OCI-LY1 (cell line): ENCODE measurements around the gene MMAA.
"Not testable (repeated sequence)": the region's sequence is repeated elsewhere in the genome, so short reads cannot be mapped to it uniquely, and the experiment has no call there.

Experiments used
- H2AFZ ChIP-seq: fragments of 200-600 bp; sonication (generic), shearing (Covaris generic); 2 replicates; pipeline ENCODE4 v1.6.0; 2014; ENCODE audit warnings: antibody characterized with exemption, mild to moderate bottlenecking, low read length
- H3F3A ChIP-seq: fragments of 200-600 bp; sonication (generic), shearing (Covaris generic); 2 replicates; pipeline ENCODE4 v1.6.0; 2014; ENCODE audit warnings: mild to moderate bottlenecking, antibody characterized with exemption, low read length, moderate library complexity; ENCODE audit not compliant: insufficient read depth
- H3K27ac ChIP-seq: fragments of 200-600 bp; sonication (generic); 2 replicates; pipeline ENCODE4 v1.5.1; 2014; ENCODE audit warnings: low read length, mixed run types, mild to moderate bottlenecking, low read depth; ENCODE audit not compliant: poor library complexity, severe bottlenecking
- H3K27me3 ChIP-seq: fragments of 200-600 bp; sonication (generic); 2 replicates; pipeline ENCODE4 v1.6.0; 2014; ENCODE audit warnings: antibody characterized with exemption, mild to moderate bottlenecking, low read length, moderate library complexity; ENCODE audit not compliant: insufficient read depth
- H3K36me3 ChIP-seq: fragments of 200-600 bp; sonication (generic); 2 replicates; pipeline ENCODE4 v1.6.1; 2014; ENCODE audit warnings: mild to moderate bottlenecking, antibody characterized with exemption, low read length, moderate library complexity, mixed read lengths; ENCODE audit not compliant: insufficient read depth
- H3K4me1 ChIP-seq: fragments of 200-600 bp; sonication (generic); 2 replicates; pipeline ENCODE4 v1.5.1; 2014; ENCODE audit warnings: mild to moderate bottlenecking, low read length, moderate library complexity; ENCODE audit not compliant: insufficient read depth, severe bottlenecking
- H3K4me2 ChIP-seq: fragments of 200-600 bp; sonication (generic), shearing (Covaris generic); 2 replicates; pipeline ENCODE4 v1.6.1; 2014; ENCODE audit warnings: low read length
- H3K4me3 ChIP-seq: fragments of 200-600 bp; sonication (generic); 2 replicates; pipeline ENCODE4 v1.5.1; 2014; ENCODE audit warnings: low read length, low read depth, mild to moderate bottlenecking, mixed read lengths; ENCODE audit not compliant: poor library complexity, severe bottlenecking
- H3K79me2 ChIP-seq: fragments of 200-600 bp; shearing (Covaris generic); 2 replicates; pipeline ENCODE4 v1.6.1; 2016; ENCODE audit warnings: mixed run types, low read length, mixed read lengths; ENCODE audit not compliant: insufficient read depth
- H3K9ac ChIP-seq: fragments of 200-600 bp; sonication (generic), shearing (Covaris generic); 2 replicates; pipeline ENCODE4 v1.6.1; 2014; ENCODE audit warnings: mild to moderate bottlenecking, low read length, mixed read lengths
- H3K9me2 ChIP-seq: fragments of 200-600 bp; sonication (generic), shearing (Covaris generic); 2 replicates; pipeline ENCODE4 v1.6.1; 2014; ENCODE audit warnings: low read depth, mild to moderate bottlenecking, low read length, mixed read lengths
- H3K9me3 ChIP-seq: fragments of 200-600 bp; shearing (Covaris generic); 2 replicates; pipeline ENCODE4 v1.6.1; 2014; ENCODE audit warnings: low read length, mixed read lengths
- H4K20me1 ChIP-seq: fragments of 200-600 bp; sonication (generic), shearing (Covaris generic); 2 replicates; pipeline ENCODE4 v1.6.0; 2016; ENCODE audit warnings: mild to moderate bottlenecking, low read length; ENCODE audit not compliant: insufficient read depth
- CTCF ChIP-seq: fragments of 200-600 bp; sonication (generic), shearing (Covaris generic); IDR thresholded peaks from 2 replicates; pipeline ENCODE4 v1.5.1; 2017; ENCODE audit warnings: mild to moderate bottlenecking, antibody characterized with exemption, low read length, moderate library complexity, mixed read lengths
- EZH2 ChIP-seq: fragments of 200-600 bp; sonication (generic), shearing (Covaris generic); IDR thresholded peaks from 2 replicates; pipeline ENCODE4 v1.8.0; 2017; ENCODE audit warnings: borderline replicate concordance, mixed run types, mild to moderate bottlenecking, antibody characterized with exemption, low read length, moderate library complexity, mixed read lengths

MMAA gene

DNA sequence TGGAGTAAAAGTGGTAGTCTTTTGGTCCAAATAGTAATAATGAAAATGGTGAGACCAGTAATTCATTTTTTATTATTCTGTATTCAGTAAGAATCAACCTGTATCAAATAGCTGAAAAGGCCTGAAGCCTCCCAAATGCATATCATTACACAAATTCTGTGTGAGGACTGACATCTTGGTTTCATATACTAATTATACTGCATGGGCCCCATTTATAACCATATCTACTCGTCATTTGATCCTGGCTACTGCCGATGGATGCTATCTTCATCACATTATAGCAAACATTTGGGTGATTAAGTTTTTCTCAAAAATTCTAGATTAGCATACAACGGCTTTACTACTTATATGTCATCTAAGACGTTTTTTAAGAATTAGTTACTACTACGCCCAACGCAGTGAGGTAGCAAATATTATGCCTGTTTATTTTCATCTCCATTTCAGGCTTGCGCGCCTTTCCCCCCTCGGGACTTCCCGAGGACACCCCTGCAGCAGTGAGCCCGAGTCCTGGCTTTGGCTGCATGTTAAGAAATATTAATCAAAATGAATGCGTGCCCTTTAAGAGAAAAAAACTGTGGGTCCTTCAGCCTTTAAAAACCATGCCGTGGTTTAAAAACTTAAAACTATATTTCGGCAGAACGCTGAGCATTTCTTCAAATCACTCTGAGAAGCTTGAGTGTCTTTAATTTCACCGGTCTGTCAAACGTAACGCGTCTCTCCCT lies 814 bp upstream of the MMAA start:
- H3F3A ChIP-seq = no peaks in the 10 kb centered on the region
- peaks cover 33% of the 10 kb centered on the region for H3K4me1 ChIP-seq
- no peak for TF ChIP-seq EZH2
- no peak for TF ChIP-seq CTCF
- H3K9me2 ChIP-seq = no peaks in the 10 kb centered on the region
- no peak overlapping the region for H2AFZ ChIP-seq
- H3K79me2 ChIP-seq = peaks cover 8% of the 10 kb centered on the region
- no peaks in the 10 kb centered on the region for H3K9me3 ChIP-seq
- peak overlapping the region; percentile 80 for H3K4me2 ChIP-seq
- H3K27ac ChIP-seq = peak overlapping the region; percentile 93
- peak overlapping the region; percentile 93 for H3K4me3 ChIP-seq
- no peaks in the 10 kb centered on the region for H3K27me3 ChIP-seq
- H3K9ac ChIP-seq = peak overlapping the region; percentile 98
- 0 out of 2 replicates have a peak, but pooled peaks cover 6% of the 10 kb centered on the region for H3K36me3 ChIP-seq
- H4K20me1 ChIP-seq = no peaks in the 10 kb centered on the region

- no peaks in the 10 kb centered on the region for H3K9me3 ChIP-seq
- no peaks in the 10 kb centered on the region for H3K9me2 ChIP-seq
- peak overlapping the region; percentile 93 for H3K4me3 ChIP-seq
- TF ChIP-seq CTCF = no peak
- no peak for TF ChIP-seq EZH2
- H3K27ac ChIP-seq = peak overlapping the region; percentile 93
- H3K9ac ChIP-seq = peak overlapping the region; percentile 98
- peaks cover 33% of the 10 kb centered on the region for H3K4me1 ChIP-seq
- 0 out of 2 replicates have a peak, but pooled peaks cover 6% of the 10 kb centered on the region for H3K36me3 ChIP-seq
- peak overlapping the region; percentile 4; the same call in 1 of the 2 replicates for H2AFZ ChIP-seq
- H3K79me2 ChIP-seq = peaks cover 8% of the 10 kb centered on the region
- no peaks in the 10 kb centered on the region for H4K20me1 ChIP-seq
- peak overlapping the region; percentile 80 for H3K4me2 ChIP-seq
- H3K27me3 ChIP-seq = no peaks in the 10 kb centered on the region
- H3F3A ChIP-seq = no peaks in the 10 kb centered on the region
Measured at GRCh38 chr4:145619639-145619996, 433 bp downstream of the MMAA start.

GRCh38 chr4:145622067-145622466 lies 2.9 kb downstream of the MMAA start:
- not testable (repeated sequence) for H3K9me3 ChIP-seq, H3K27me3 ChIP-seq, H2AFZ ChIP-seq, H3F3A ChIP-seq, H3K27ac ChIP-seq, H3K79me2 ChIP-seq, H3K4me3 ChIP-seq, H4K20me1 ChIP-seq, H3K36me3 ChIP-seq, H3K9ac ChIP-seq, H3K9me2 ChIP-seq, H3K4me2 ChIP-seq
- H3K4me1 ChIP-seq = peaks cover 32% of the 10 kb centered on the region

- TF ChIP-seq EZH2 (no peak), CTCF (no peak)
- Histone ChIP-seq H3K36me3 (0 out of 2 replicates have a peak, but pooled peaks cover 6% of the 10 kb centered on the region), H3K79me2 (no peaks in the 10 kb centered on the region), H3K9me3 (no peaks in the 10 kb centered on the region), H3F3A (no peaks in the 10 kb centered on the region), H4K20me1 (no peaks in the 10 kb centered on the region), H3K9me2 (no peaks in the 10 kb centered on the region), H3K4me2 (no peak overlapping the region), H2AFZ (no peak overlapping the region), H3K27me3 (no peaks in the 10 kb centered on the region), H3K4me1 (peaks cover 20% of the 10 kb centered on the region), H3K9ac (no peak overlapping the region), H3K27ac (no peak overlapping the region), H3K4me3 (no peak overlapping the region)
Measured at GRCh38 chr4:145623831-145624230, 4.6 kb downstream of the MMAA start.
